Common myeloid progenitor, CD34-positive (primary cell): ENCODE measurements around the gene UMODL1.

ENCODE experiments used
- CTCF ChIA-PET: fragments of 350-600 bp; sonication (Branson Sonifier 250); formaldehyde crosslinking; loops from one replicate; lab custom pipeline; 2021; ENCODE audit warnings: antibody characterized with exemption; lab: Charles Lee
- POLR2A ChIA-PET: fragments of 350-600 bp; sonication (Branson Sonifier 250); formaldehyde crosslinking; loops from one replicate; lab custom pipeline; 2021; ENCODE audit warnings: antibody characterized with exemption; lab: Charles Lee
- DNase-seq, 3 donors: peaks; one replicate each; pipeline versions ENCODE4 v3.0.0 to v3.0.0-alpha.2; 2013
- H3K27ac ChIP-seq, 2 experiments: 1 replicate in 1 of 2; 2 replicates in 1 of 2; pipeline ENCODE4 v1.7.0; 2013; ENCODE audit warnings: inconsistent platforms in 2 of 2, low read length in 2 of 2, mild to moderate bottlenecking in 2 of 2, low read depth in 1 of 2, moderate library complexity in 1 of 2; ENCODE audit not compliant: severe bottlenecking in 2 of 2, insufficient read depth in 1 of 2, poor library complexity in 1 of 2
- H3K27me3 ChIP-seq, 5 experiments: replicated peaks in 2 of 5; 1 replicate in 3 of 5; 2 replicates in 2 of 5; pipeline versions ENCODE4 v1.6.1 to v1.7.0; 2013; ENCODE audit warnings: low read length in 4 of 5, mild to moderate bottlenecking in 2 of 5, moderate library complexity in 2 of 5, inconsistent platforms in 1 of 5; ENCODE audit not compliant: insufficient read depth in 5 of 5, control insufficient read depth in 4 of 5
- H3K36me3 ChIP-seq, 4 experiments: 1 replicate in 2 of 4; 2 replicates in 2 of 4; pipeline versions ENCODE4 v1.6.1 to v1.7.0; 2013; ENCODE audit warnings: low read length in 3 of 4, control low read depth in 1 of 4, mild to moderate bottlenecking in 1 of 4; ENCODE audit not compliant: control insufficient read depth in 4 of 4, insufficient read depth in 4 of 4
- H3K4me1 ChIP-seq, 4 experiments: 1 replicate in 3 of 4; 2 replicates in 1 of 4; pipeline versions ENCODE4 v1.6.1 to v1.7.1; 2013; ENCODE audit warnings: low read length in 3 of 4, mild to moderate bottlenecking in 3 of 4, control low read depth in 1 of 4, inconsistent platforms in 1 of 4, moderate library complexity in 1 of 4; ENCODE audit not compliant: control insufficient read depth in 4 of 4, insufficient read depth in 4 of 4; ENCODE audit errors: control extremely low read depth in 1 of 4
- H3K4me3 ChIP-seq, 7 experiments: 1 replicate in 4 of 7; 2 replicates in 3 of 7; pipeline versions ENCODE4 v1.5.1 to v1.7.0; 2013; ENCODE audit warnings: mild to moderate bottlenecking in 7 of 7, low read length in 6 of 7, moderate library complexity in 6 of 7, inconsistent platforms in 2 of 7, low read depth in 2 of 7, control low read depth in 1 of 7; ENCODE audit not compliant: insufficient read depth in 4 of 7, control insufficient read depth in 1 of 7; ENCODE audit errors: extremely low read depth in 1 of 7
- H3K9me3 ChIP-seq, 5 experiments: 1 replicate in 4 of 5; 2 replicates in 1 of 5; pipeline versions ENCODE4 v1.6.1 to v1.7.1; 2013; ENCODE audit warnings: low read length in 4 of 5, mild to moderate bottlenecking in 2 of 5, inconsistent platforms in 1 of 5, low read depth in 1 of 5, moderate library complexity in 1 of 5; ENCODE audit not compliant: control insufficient read depth in 4 of 5, insufficient read depth in 2 of 5; ENCODE audit errors: control extremely low read depth in 1 of 5
- WGBS: methylation state at CpG from one replicate; pipeline ENCODE4 v1.1.5; 2013; ENCODE audit not compliant: insufficient coverage; 5-methylcytosine and 5-hydroxymethylcytosine counted together

UMODL1 gene

GRCh38 chr21:42110691-42111469 is 39.8 kb downstream of the UMODL1 start:
- 82% methylated on average over 19 of the region's 24 CpGs for WGBS
- Histone ChIP-seq H3K27ac (no peak overlapping the region), H3K4me3 (no peak overlapping the region), H3K4me1 (peaks cover 1 to 70% (median 63%) of the 10 kb centered on the region in 4 experiments), H3K36me3 (no peaks in the 10 kb centered on the region), H3K27me3 (no peaks in the 10 kb centered on the region), H3K9me3 (no peaks in the 10 kb centered on the region)
- DNase-seq: no peak
- ChIA-PET CTCF (interaction anchor here (1.3 to 1.6 kb wide), 4 partner anchors 18 to 294 kb away, joined by 3 to 10 read pairs (median 4); no protein-coding TSS in a partner anchor), POLR2A (no interaction called here)

- H3K4me1 ChIP-seq: peaks cover 1 to 74% (median 65%) of the 10 kb centered on the region in 4 experiments
- DNase-seq: no peak
- ChIA-PET CTCF (interaction anchor here (0.8 to 1.6 kb wide), 7 partner anchors 19 to 295 kb away, joined by 3 to 10 read pairs (median 4); partner anchors contain the start of gene ZBTB21), POLR2A (interaction anchor here (1.3 kb wide), 1 partner anchor 14 kb away, joined by 3 read pairs; no protein-coding TSS in a partner anchor)
- H3K4me3 ChIP-seq: no peak overlapping the region
- H3K9me3 ChIP-seq: no peaks in the 10 kb centered on the region
- no peak overlapping the region for H3K27ac ChIP-seq
- WGBS: 83% methylated on average over 8 of the region's 8 CpGs
- no peaks in the 10 kb centered on the region for H3K27me3 ChIP-seq
- H3K36me3 ChIP-seq: no peaks in the 10 kb centered on the region
Observed at GRCh38 chr21:42111470-42111743, 40.3 kb downstream of the UMODL1 start.

- no peaks in the 10 kb centered on the region for H3K9me3 ChIP-seq
- no peak overlapping the region for H3K4me3 ChIP-seq
- H3K27ac ChIP-seq: no peak overlapping the region
- H3K4me1 ChIP-seq: peaks cover 1 to 76% (median 64%) of the 10 kb centered on the region in 4 experiments
- no peaks in the 10 kb centered on the region for H3K36me3 ChIP-seq
- ChIA-PET CTCF (interaction anchor here (0.8 to 1.6 kb wide), 14 partner anchors 13 to 295 kb away, joined by 3 to 10 read pairs (median 4); partner anchors contain the start of gene ZBTB21), POLR2A (interaction anchor here (0.7 to 1.3 kb wide), 2 partner anchors 14 to 29 kb away, joined by 3 to 6 read pairs; no protein-coding TSS in a partner anchor)
- H3K27me3 ChIP-seq: no peaks in the 10 kb centered on the region
- 94% methylated on average over 9 of the region's 10 CpGs for WGBS
- no peak for DNase-seq
Observed at GRCh38 chr21:42111811-42112210, 40.7 kb downstream of the UMODL1 start.

- POLR2A ChIA-PET: interaction anchor here (0.7 to 1.3 kb wide), 3 partner anchors 13 to 39 kb away, joined by 3 to 6 read pairs (median 4); no protein-coding TSS in a partner anchor
- no peak for DNase-seq
- 100% methylated on average over 1 of the region's 1 CpG for WGBS
- Histone ChIP-seq H3K4me3 (no peak overlapping the region), H3K4me1 (peaks cover 2 to 76% (median 64%) of the 10 kb centered on the region in 4 experiments), H3K27ac (no peak overlapping the region), H3K36me3 (no peaks in the 10 kb centered on the region), H3K27me3 (no peaks in the 10 kb centered on the region), H3K9me3 (no peaks in the 10 kb centered on the region)
- CTCF ChIA-PET: interaction anchor here (0.8 to 1.8 kb wide), 17 partner anchors 13 to 296 kb away, joined by 3 to 10 read pairs (median 4); partner anchors contain the start of gene ZBTB21
Observed at GRCh38 chr21:42112238-42112637, 41.1 kb downstream of the UMODL1 start.

GRCh38 chr21:42112857-42113256 is 41.7 kb downstream of the UMODL1 start:
- 27% methylated on average over 4 of the region's 4 CpGs for WGBS

GRCh38 chr21:42113926-42114409 is 42.9 kb downstream of the UMODL1 start:
- no peaks in the 10 kb centered on the region for H3K27me3 ChIP-seq
- ChIA-PET POLR2A (interaction anchor here (1.1 kb wide), 1 partner anchor 52 kb away, joined by 4 read pairs; no protein-coding TSS in a partner anchor), CTCF (interaction anchor here (0.8 to 2.0 kb wide), 12 partner anchors 9 to 498 kb away, joined by 3 to 8 read pairs (median 4); no protein-coding TSS in a partner anchor)
- H3K9me3 ChIP-seq: no peaks in the 10 kb centered on the region
- peaks cover 14 to 76% (median 65%) of the 10 kb centered on the region in 4 experiments for H3K4me1 ChIP-seq
- no peak for DNase-seq
- H3K36me3 ChIP-seq: no peaks in the 10 kb centered on the region
- H3K4me3 ChIP-seq: no peak overlapping the region
- 87% methylated on average over 13 of the region's 13 CpGs for whole genome bisulfite sequencing
- no peak overlapping the region for H3K27ac ChIP-seq

More at GRCh38 chr21:42112857-42113256, 41.7 kb downstream of the UMODL1 start:
- H3K27ac ChIP-seq: no peak overlapping the region
- ChIA-PET POLR2A (interaction anchor here (0.7 to 1.3 kb wide), 2 partner anchors 13 to 39 kb away, joined by 3 to 4 read pairs; no protein-coding TSS in a partner anchor), CTCF (interaction anchor here (0.9 to 2.0 kb wide), 13 partner anchors 12 to 296 kb away, joined by 3 to 10 read pairs (median 4); no protein-coding TSS in a partner anchor)
- H3K4me1 ChIP-seq: peaks cover 9 to 76% (median 64%) of the 10 kb centered on the region in 4 experiments
- DNase-seq: peak; percentile 45 to 80 (median 76)
- H3K9me3 ChIP-seq: no peaks in the 10 kb centered on the region
- no peaks in the 10 kb centered on the region for H3K27me3 ChIP-seq
- peak overlapping the region in 1 of 7 experiments; percentile 39 for H3K4me3 ChIP-seq
- H3K36me3 ChIP-seq: no peaks in the 10 kb centered on the region
